HepG2 (cell line): Measurements from ENCODE around the gene CRYBA1. TPM values are rescaled to one million over a fixed set of nuclear protein-coding genes. Genes with fewer than 3 reads are reported as not detected.

Source experiments
- ATAC-seq: fragments of 200-7000 bp; cut with Tn5 transposase; 3 replicates; pipeline ENCODE4 v1.9.1; 2020; ENCODE audit warnings: mild to moderate bottlenecking, moderate library complexity
- BruUV-seq: library from RNA; stranded (reverse); fragments of 400-500 nt; replicated peaks from 2 replicates; lab custom pipeline; 2021; lab: Mats Ljungman, UMichigan
- CTCF ChIA-PET: fragments of 300-600 bp; formaldehyde crosslinking; extraction: SDS; loops from one replicate; lab custom pipeline; 2021; ENCODE audit warnings: low total read pairs, inconsistent platforms, low intra/inter-chr PET ratio; lab: Yijun Ruan, JAX
- POLR2A ChIA-PET: fragments of 350-600 bp; sonication (Branson Sonifier 250); formaldehyde crosslinking; loops from one replicate; lab custom pipeline; 2020; ENCODE audit warnings: antibody characterized with exemption, inconsistent platforms; lab: Yijun Ruan, JAX
- DNase-seq: peaks from one replicate; pipeline ENCODE4 v3.0.0-alpha.2; 2015; ENCODE audit warnings: low spot score
- FAIRE-seq: peaks from 3 replicates; lab custom pipeline; 2011; peaks lifted over from hg19 to GRCh38; lab: Jason Lieb, UNC
- H2AFZ ChIP-seq: one replicate; pipeline ENCODE4 v1.6.1; 2011; ENCODE audit warnings: low read length, inconsistent platforms
- H3K27ac ChIP-seq: fragments of 300-600 bp; 3 replicates; pipeline ENCODE4 v1.8.0; 2011; ENCODE audit warnings: mixed run types, mild to moderate bottlenecking, mixed read lengths, low read length, inconsistent platforms; ENCODE audit not compliant: insufficient read depth; ENCODE audit errors: extremely low read length
- H3K27me3 ChIP-seq, 2 experiments: fragments of 200-600 bp in 1 of 2; 2 replicates in 1 of 2; 3 replicates in 1 of 2; pipeline versions ENCODE4 v1.6.0 to v1.8.0; 2011; ENCODE audit warnings: low read length in 2 of 2, mild to moderate bottlenecking in 2 of 2, moderate library complexity in 2 of 2, inconsistent platforms in 1 of 2; ENCODE audit not compliant: insufficient read depth in 2 of 2, control insufficient read depth in 1 of 2
- H3K36me3 ChIP-seq, 2 experiments: fragments of 200-600 bp in 1 of 2; replicated peaks in 1 of 2; 2 replicates in 1 of 2; 3 replicates in 1 of 2; pipeline versions ENCODE4 v1.5.1 to v1.8.0; 2011; ENCODE audit warnings: low read length in 2 of 2, inconsistent platforms in 1 of 2; ENCODE audit not compliant: insufficient read depth in 2 of 2, control insufficient read depth in 1 of 2
- H3K4me1 ChIP-seq: 2 replicates; pipeline ENCODE4 v1.5.1; 2012; ENCODE audit warnings: low read length, inconsistent platforms; ENCODE audit not compliant: insufficient read depth
- H3K4me2 ChIP-seq: 2 replicates; pipeline ENCODE4 v1.6.0; 2011; ENCODE audit warnings: low read depth, low read length, inconsistent platforms
- H3K4me3 ChIP-seq, 3 experiments: fragments of 200-600 bp in 1 of 3; sonication (generic), shearing (Covaris generic) in 1 of 3; replicated peaks in 1 of 3; 2 replicates each; pipeline ENCODE4 v1.5.1; 2011 to 2016; ENCODE audit warnings: low read length in 3 of 3, inconsistent platforms in 2 of 3, low read depth in 2 of 3, mild to moderate bottlenecking in 2 of 3, control low read depth in 1 of 3, mixed read lengths in 1 of 3; ENCODE audit not compliant: insufficient read depth in 1 of 3
- H3K79me2 ChIP-seq: one replicate; pipeline ENCODE4 v1.6.1; 2011; ENCODE audit warnings: low read length, inconsistent platforms; ENCODE audit not compliant: insufficient read depth
- H3K9ac ChIP-seq: 2 replicates; pipeline ENCODE4 v1.6.0; 2011; ENCODE audit warnings: mild to moderate bottlenecking, low read depth, low read length, inconsistent platforms; ENCODE audit not compliant: insufficient read depth
- H3K9me3 ChIP-seq: 2 replicates; pipeline ENCODE4 v1.5.1; 2012; ENCODE audit warnings: mild to moderate bottlenecking, low read length
- H4K20me1 ChIP-seq: 2 replicates; pipeline ENCODE4 v1.6.0; 2011; ENCODE audit warnings: inconsistent platforms, mild to moderate bottlenecking, low read length, moderate library complexity; ENCODE audit not compliant: insufficient read depth
- ARNTL ChIP-seq: sonication (generic); formaldehyde crosslinking; IDR thresholded peaks from 2 replicates; pipeline ENCODE4 v1.4.0; 2020; ENCODE audit warnings: mild to moderate bottlenecking, missing genetic modification reagents
- BRD4 ChIP-seq: sonication (generic); formaldehyde crosslinking; IDR thresholded peaks from 2 replicates; pipeline ENCODE4 v1.4.0; 2020; ENCODE audit warnings: missing genetic modification reagents
- CBX1 ChIP-seq: IDR thresholded peaks from one replicate; pipeline ENCODE4 v1.6.1; 2016; ENCODE audit warnings: antibody characterized with exemption, low read depth
- CBX2 ChIP-seq, 2 experiments: fragments of 200-600 bp in 1 of 2; sonication (generic); formaldehyde crosslinking in 1 of 2; IDR thresholded peaks; 2 replicates each; pipeline versions ENCODE4 v1.7.0 to v1.8.1; 2018 to 2022; ENCODE audit warnings: low read depth in 2 of 2, low read length in 1 of 2, mild to moderate bottlenecking in 1 of 2, missing genetic modification reagents in 1 of 2
- GATAD1 ChIP-seq: IDR thresholded peaks from 2 replicates; pipeline ENCODE4 v1.6.1; 2016; ENCODE audit warnings: missing genetic modification reagents, missing compliant biosample characterization
- HNRNPH1 ChIP-seq: fragments of 200-400 bp; formaldehyde crosslinking; optimal IDR thresholded peaks from 2 replicates; pipeline ENCODE3; 2017; ENCODE audit warnings: mild to moderate bottlenecking, low read depth, low read length
- KLF12 ChIP-seq: sonication (generic); formaldehyde crosslinking; IDR thresholded peaks from 2 replicates; pipeline ENCODE4 v1.4.0; 2020; ENCODE audit warnings: missing genetic modification reagents, borderline replicate concordance
- SAFB2 ChIP-seq: sonication (generic); formaldehyde crosslinking; IDR thresholded peaks from 2 replicates; pipeline ENCODE4 v1.5.1; 2020; ENCODE audit warnings: missing genetic modification reagents, low read depth, mild to moderate bottlenecking, borderline replicate concordance
- SSRP1 ChIP-seq: IDR thresholded peaks from 2 replicates; pipeline ENCODE4 v1.6.1; 2016; ENCODE audit warnings: control low read depth
- ZFYVE20 ChIP-seq: sonication (generic); formaldehyde crosslinking; IDR thresholded peaks from 2 replicates; pipeline ENCODE4 v1.8.0; 2023; ENCODE audit warnings: low read depth, mild to moderate bottlenecking, moderate library complexity, missing genetic modification reagents, borderline replicate concordance
- ZNF331 ChIP-seq: sonication (generic); formaldehyde crosslinking; IDR thresholded peaks from 2 replicates; pipeline ENCODE4 v1.4.0; 2020; ENCODE audit warnings: missing genetic modification reagents
- ZNF615 ChIP-seq: sonication (generic); formaldehyde crosslinking; IDR thresholded peaks from 2 replicates; pipeline ENCODE4 v1.5.0; 2020; ENCODE audit warnings: mild to moderate bottlenecking, missing genetic modification reagents, borderline replicate concordance
- ZNF709 ChIP-seq: sonication (generic); formaldehyde crosslinking; IDR thresholded peaks from 2 replicates; pipeline ENCODE4 v1.5.0; 2020; ENCODE audit warnings: mild to moderate bottlenecking, missing genetic modification reagents
- ZNF749 ChIP-seq: sonication (generic); formaldehyde crosslinking; IDR thresholded peaks from 2 replicates; pipeline ENCODE4 v1.8.0; 2022; ENCODE audit warnings: mild to moderate bottlenecking, missing genetic modification reagents, moderate library complexity, borderline replicate concordance
- WGBS: methylation state at CpG from one replicate; pipeline ENCODE4 v1.1.6; 2017; ENCODE audit warnings: low lambda C conversion rate; 5-methylcytosine and 5-hydroxymethylcytosine counted together
- in situ Hi-C: cut with HindIII; loops from 2 replicates; pipeline ENCODE4 v1.10.0; 2017; ENCODE audit warnings: low pct_unique_long_range_greater_than_20kb; ENCODE audit not compliant: extremely low pct_ligation_motif_present
- intact Hi-C: fragments of 100-400 bp; cut with micrococcal nuclease; formaldehyde crosslinking; loops from one replicate; pipeline ENCODE4 v1.10.0; 2022; ENCODE audit not compliant: unreplicated experiment
- polyA plus RNA-seq, 8 experiments: library from polyadenylated mRNA; depleted of rRNA in 3 of 8; stranded (reverse) in 7 of 8; unstranded in 1 of 8; fragments of >200 nt; fragmentation: Illumina TruSeq in 4 of 8; extraction: Trizol in 4 of 8; gene quantifications; 2 replicates each; pipeline versions ENCODE4 v1.2.1 to v1.2.3, GENCODE V29; 2011 to 2016; ENCODE audit warnings: low read depth in 4 of 8, missing spikeins in 1 of 8, mixed read lengths in 1 of 8; ENCODE audit not compliant: insufficient read depth in 1 of 8
- total RNA-seq, 5 experiments: library from RNA; depleted of rRNA; stranded (reverse); fragments of >200 nt; fragmentation: Illumina TruSeq; extraction: Trizol; gene quantifications; 2 replicates each; pipeline ENCODE4 v1.2.3, GENCODE V29; 2016; ENCODE audit warnings: low read depth in 1 of 5
- TF ChIP-seq, protein P1 (sequence below): IDR thresholded peaks from 2 replicates; pipeline ENCODE4 v1.6.1; 2016; ENCODE audit warnings: control low read depth
- TF ChIP-seq, protein P2 (sequence below): sonication (generic); IDR thresholded peaks from 2 replicates; pipeline ENCODE4 v1.6.1; 2016; ENCODE audit warnings: low read depth, borderline replicate concordance
- TF ChIP-seq, protein P3 (sequence below): sonication (generic); formaldehyde crosslinking; IDR thresholded peaks from 2 replicates; pipeline ENCODE4 v1.8.1; 2022; ENCODE audit warnings: mild to moderate bottlenecking, missing genetic modification reagents
- TF ChIP-seq, protein P4 (sequence below): sonication (generic); formaldehyde crosslinking; IDR thresholded peaks from 2 replicates; pipeline ENCODE4; 2020; ENCODE audit warnings: missing genetic modification reagents, mild to moderate bottlenecking, borderline replicate concordance

CRYBA1 gene
- total and polyA plus RNA-seq, 2 of the 13 experiments (the other 11 are each of a cell fraction or from before 2014, with no cell fraction given), result not detected

DNA sequence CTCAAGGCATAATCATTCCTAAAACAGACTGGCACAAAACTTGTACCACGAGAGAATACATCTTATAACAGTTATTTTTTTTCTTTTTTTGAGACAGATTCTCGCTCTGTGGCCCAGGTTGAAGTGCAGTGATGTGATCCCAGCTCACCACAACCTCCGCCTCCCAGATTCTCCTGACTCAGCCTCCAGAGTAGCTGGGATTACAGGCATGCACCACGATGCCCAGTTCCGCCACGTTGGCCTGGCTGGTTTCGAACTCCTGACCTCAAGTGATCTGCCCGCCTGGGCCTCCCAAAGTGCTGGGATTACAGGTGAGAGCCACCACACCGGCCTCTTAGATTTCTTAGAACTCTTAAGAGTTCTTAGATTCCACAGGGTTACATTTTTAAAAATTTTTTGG, 43.2 kb downstream of the CRYBA1 start:
- peaks cover 45% of the 10 kb centered on the region for H3K4me1 ChIP-seq
- H3K9me3 ChIP-seq, result no peaks in the 10 kb centered on the region
- FAIRE-seq (no peak), DNase-seq (no peak), ATAC-seq (no peak)
- peak overlapping the region in 1 of 3 experiments; percentile 17; a peak in 1 of 6 replicates for H3K4me3 ChIP-seq
- ChIA-PET CTCF (no interaction called here), POLR2A (no interaction called here)
- no peak overlapping the region for H3K27ac ChIP-seq
- intact Hi-C loops (loop anchor here (2.0 to 10.0 kb wide), 4 partner anchors 38 to 275 kb away; partner anchors contain the start of genes ABHD15 and TP53I13), in situ Hi-C loops (no loop called here)
- no peak overlapping the region for H3K9ac ChIP-seq
- BruUV-seq, result no TSS peak
- H4K20me1 ChIP-seq, result peaks cover 67% of the 10 kb centered on the region
- H3K27me3 ChIP-seq, result no peaks in the 10 kb centered on the region; a peak in 1 of 5 replicates
- H3K79me2 ChIP-seq, result peaks cover 78% of the 10 kb centered on the region
- H3K4me2 ChIP-seq, result peak overlapping the region; percentile 16
- H2AFZ ChIP-seq, result no peak overlapping the region
- 97% methylated on average over 9 of the region's 9 CpGs for WGBS
- H3K36me3 ChIP-seq, result peaks cover 8 to 47% of the 10 kb centered on the region in 2 experiments
- TF ChIP-seq KLF12 (CRISPR knock-in tag) (no peak), SAFB2 (CRISPR knock-in tag) (no peak), ZFYVE20 (CRISPR knock-in tag) (no peak), ZNF331 (CRISPR knock-in tag) (no peak), HNRNPH1 (no peak), CBX1 (no peak), SSRP1 (no peak), ZNF749 (no peak), ZNF709 (no peak), GATAD1 (CRISPR knock-in tag) (no peak), BRD4 (CRISPR knock-in tag) (no peak), ZNF615 (no peak), ARNTL (CRISPR knock-in tag) (no peak), CBX2 (IDR thresholded peaks at IDR 0.05; ENCODE audit: low read depth, low read length) (no peak), CBX2 (CRISPR knock-in tag; IDR thresholded peaks at IDR 0.05; ENCODE audit: low read depth) (no peak)
- TF ChIP-seq, protein P1, sequence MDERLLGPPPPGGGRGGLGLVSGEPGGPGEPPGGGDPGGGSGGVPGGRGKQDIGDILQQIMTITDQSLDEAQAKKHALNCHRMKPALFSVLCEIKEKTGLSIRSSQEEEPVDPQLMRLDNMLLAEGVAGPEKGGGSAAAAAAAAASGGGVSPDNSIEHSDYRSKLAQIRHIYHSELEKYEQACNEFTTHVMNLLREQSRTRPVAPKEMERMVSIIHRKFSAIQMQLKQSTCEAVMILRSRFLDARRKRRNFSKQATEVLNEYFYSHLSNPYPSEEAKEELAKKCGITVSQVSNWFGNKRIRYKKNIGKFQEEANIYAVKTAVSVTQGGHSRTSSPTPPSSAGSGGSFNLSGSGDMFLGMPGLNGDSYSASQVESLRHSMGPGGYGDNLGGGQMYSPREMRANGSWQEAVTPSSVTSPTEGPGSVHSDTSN (CRISPR knock-in tag), result no peak
- TF ChIP-seq, protein P2, sequence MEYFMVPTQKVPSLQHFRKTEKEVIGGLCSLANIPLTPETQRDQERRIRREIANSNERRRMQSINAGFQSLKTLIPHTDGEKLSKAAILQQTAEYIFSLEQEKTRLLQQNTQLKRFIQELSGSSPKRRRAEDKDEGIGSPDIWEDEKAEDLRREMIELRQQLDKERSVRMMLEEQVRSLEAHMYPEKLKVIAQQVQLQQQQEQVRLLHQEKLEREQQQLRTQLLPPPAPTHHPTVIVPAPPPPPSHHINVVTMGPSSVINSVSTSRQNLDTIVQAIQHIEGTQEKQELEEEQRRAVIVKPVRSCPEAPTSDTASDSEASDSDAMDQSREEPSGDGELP, result no peak
- TF ChIP-seq, protein P3, sequence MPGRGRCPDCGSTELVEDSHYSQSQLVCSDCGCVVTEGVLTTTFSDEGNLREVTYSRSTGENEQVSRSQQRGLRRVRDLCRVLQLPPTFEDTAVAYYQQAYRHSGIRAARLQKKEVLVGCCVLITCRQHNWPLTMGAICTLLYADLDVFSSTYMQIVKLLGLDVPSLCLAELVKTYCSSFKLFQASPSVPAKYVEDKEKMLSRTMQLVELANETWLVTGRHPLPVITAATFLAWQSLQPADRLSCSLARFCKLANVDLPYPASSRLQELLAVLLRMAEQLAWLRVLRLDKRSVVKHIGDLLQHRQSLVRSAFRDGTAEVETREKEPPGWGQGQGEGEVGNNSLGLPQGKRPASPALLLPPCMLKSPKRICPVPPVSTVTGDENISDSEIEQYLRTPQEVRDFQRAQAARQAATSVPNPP (CRISPR knock-in tag), result no peak
- TF ChIP-seq, protein P4, sequence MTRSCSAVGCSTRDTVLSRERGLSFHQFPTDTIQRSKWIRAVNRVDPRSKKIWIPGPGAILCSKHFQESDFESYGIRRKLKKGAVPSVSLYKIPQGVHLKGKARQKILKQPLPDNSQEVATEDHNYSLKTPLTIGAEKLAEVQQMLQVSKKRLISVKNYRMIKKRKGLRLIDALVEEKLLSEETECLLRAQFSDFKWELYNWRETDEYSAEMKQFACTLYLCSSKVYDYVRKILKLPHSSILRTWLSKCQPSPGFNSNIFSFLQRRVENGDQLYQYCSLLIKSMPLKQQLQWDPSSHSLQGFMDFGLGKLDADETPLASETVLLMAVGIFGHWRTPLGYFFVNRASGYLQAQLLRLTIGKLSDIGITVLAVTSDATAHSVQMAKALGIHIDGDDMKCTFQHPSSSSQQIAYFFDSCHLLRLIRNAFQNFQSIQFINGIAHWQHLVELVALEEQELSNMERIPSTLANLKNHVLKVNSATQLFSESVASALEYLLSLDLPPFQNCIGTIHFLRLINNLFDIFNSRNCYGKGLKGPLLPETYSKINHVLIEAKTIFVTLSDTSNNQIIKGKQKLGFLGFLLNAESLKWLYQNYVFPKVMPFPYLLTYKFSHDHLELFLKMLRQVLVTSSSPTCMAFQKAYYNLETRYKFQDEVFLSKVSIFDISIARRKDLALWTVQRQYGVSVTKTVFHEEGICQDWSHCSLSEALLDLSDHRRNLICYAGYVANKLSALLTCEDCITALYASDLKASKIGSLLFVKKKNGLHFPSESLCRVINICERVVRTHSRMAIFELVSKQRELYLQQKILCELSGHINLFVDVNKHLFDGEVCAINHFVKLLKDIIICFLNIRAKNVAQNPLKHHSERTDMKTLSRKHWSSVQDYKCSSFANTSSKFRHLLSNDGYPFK (CRISPR knock-in tag), result no peak
